NCI-H1436 (cell line): ENCODE measurements around the gene BCAN.
A peak's percentile ranks its signal among the peaks of the same experiment; 100 is the strongest.

Source experiments
- DNase-seq: peaks from one replicate; lab custom pipeline; 2025; lab: John Stamatoyannopoulos, UW

Gene BCAN

DNA sequence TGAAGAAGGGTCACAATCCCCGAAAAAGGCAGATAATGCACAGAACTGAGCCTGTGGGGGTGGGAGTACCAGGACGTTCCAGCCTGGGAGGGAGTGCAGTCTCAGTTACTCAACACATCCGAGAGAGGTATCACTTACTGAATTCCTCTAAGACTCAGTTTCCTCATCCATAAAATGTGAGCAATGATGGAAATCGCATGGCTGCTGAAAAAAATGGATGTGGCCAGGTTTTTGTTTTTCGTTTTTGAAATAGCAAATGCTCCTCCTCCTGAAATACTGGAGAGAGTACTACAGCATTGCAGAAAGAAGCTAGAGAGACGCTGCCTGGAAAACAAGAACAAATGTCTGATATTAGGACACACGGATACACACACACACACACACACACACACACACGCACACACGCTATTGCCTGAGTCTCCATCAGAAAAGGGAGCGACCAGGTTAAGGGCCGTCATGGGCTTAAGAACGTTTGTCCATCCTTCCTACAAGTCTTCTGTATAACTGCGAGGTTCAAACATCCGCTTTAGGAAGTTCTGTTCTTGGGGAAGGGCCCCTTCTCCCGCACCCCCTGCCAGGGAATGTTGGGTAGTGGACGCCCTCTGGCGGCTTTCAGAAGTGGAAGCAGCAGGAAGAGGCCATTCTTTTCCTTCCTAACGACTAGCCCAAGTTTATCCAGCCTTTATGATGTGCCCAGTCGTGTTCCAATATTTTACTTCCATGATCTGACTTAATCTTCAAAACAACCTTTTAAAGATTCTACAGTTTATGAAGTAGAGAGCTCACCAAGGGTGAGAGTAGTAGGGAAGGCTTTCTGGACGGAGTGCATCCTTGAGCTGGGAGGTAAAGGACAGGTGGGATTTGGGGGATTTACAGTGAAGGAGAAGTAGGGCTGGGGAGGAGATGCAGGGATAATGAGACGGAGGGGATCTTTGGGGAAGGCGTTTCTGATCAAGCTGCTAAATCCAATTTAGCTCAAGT lies 36.0 kb downstream of the BCAN start:
- peak; percentile 44 for DNase-seq

DNA sequence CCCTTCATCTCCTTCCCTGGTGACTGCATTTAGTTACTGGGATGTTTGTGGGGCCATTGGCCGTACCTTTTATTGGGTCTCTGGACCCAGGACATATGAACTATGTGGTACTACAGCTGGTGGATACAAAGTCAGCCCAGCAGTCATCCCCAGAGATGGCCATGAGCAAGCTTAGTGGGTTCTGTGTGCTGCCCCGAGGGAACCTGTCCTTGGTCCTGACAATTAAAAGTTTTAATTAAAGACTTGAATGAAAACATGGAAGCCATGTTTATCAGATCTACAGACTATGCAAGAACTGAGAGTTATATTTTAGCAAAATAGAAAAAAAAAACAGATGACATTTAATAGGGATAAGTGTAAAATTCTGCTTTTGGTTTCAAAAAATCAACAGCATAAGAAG lies 38.1 kb downstream of the BCAN start:
- DNase-seq: no peak

DNA sequence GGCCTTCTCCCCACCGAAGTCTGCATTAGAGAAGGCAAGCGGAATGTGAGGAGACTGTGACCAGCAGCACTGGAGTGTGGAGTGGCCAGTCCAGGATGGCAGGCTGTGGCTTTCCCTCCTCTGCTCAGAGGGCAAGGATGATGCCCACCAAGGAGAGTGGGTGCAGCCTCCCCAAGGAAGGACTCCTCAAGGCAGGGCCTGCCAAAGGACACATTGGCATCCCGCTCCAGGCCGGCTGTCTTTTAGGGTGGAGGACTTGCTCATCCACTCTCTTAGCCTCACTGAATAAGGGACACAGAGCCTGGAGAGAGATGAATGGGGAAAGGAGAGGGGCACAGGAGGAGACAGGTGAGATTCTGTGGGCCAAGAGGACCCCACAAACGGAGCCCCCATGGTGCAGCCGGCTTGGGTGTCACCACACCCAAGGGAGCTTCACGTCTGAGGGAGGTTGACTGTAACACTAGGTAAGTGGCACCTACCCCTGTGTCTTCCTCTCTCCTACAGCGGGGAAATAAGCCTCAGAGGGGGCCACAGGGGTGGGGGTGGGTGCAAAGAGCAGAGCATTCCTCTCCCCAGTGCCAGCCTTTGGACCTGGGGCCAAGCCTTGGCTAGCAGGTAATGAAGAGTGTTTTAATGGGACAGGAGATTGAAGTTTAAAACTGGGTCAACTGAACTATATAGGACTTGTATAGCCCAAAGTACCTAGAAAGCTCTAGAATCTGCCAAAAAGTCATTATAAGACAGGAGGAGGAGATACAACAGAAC lies 39.5 kb downstream of the BCAN start:
- no peak for DNase-seq

DNA sequence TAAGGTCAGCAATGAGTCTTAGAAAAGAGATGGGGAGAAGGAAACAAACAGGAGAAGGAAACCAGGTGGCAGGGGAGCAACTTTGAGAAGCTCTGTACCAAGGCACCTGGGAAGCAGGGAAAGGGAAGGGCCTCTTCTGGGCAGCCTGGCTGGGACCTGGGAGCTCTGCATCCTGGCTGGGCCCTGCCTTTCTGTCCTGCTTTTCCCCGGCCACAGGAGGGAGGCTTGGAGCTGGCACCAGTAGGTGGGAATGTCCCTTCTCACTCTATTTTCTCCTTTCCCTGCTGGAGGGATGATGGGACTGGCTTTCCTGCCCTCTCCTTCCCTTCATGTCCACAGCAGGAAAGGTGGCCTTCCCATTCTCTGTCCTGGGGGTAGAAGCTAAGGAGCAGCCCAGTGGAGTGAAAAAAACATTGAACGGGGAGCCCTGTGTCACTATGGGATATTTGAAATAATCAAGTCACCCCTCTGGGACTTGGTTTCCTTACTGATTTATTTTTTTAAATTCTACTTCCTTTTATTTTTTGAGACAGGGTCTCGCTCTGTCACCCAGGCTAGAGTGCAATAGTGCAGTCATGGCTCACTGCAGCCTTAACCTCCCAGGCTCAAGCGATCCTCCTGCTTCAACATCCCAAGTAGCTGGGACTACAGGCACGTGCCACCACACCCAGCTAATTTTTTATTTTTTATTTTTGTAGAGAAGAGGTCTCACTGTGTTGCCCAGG lies 40.4 kb downstream of the BCAN start:
- DNase-seq: no peak

DNA sequence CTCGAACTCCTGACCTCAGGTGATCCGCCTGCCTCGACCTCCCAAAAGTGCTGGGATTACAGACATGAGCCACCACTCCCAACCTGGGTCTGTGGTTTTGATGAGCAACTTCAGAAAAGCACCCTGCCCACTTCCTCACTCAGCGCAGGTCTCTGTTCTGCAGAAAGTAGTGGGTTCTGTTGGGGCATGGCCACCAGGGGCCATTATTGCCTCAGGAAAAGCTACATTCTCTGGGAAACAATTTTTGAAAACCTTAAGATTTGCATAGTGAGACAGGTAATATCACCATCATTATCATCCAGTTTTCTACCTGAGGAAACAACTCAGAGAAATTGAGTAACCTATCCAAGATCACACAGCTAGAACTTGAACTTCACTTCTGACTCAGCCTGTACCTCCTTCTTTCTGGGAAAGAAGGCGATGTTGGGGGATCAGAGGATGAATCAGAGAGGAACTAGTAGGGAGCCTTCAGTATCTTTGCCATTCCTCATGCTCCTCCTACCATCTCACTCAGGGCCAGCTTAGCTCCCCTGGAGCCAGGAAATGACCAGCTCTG lies 42.4 kb downstream of the BCAN start:
- DNase-seq: no peak

DNA sequence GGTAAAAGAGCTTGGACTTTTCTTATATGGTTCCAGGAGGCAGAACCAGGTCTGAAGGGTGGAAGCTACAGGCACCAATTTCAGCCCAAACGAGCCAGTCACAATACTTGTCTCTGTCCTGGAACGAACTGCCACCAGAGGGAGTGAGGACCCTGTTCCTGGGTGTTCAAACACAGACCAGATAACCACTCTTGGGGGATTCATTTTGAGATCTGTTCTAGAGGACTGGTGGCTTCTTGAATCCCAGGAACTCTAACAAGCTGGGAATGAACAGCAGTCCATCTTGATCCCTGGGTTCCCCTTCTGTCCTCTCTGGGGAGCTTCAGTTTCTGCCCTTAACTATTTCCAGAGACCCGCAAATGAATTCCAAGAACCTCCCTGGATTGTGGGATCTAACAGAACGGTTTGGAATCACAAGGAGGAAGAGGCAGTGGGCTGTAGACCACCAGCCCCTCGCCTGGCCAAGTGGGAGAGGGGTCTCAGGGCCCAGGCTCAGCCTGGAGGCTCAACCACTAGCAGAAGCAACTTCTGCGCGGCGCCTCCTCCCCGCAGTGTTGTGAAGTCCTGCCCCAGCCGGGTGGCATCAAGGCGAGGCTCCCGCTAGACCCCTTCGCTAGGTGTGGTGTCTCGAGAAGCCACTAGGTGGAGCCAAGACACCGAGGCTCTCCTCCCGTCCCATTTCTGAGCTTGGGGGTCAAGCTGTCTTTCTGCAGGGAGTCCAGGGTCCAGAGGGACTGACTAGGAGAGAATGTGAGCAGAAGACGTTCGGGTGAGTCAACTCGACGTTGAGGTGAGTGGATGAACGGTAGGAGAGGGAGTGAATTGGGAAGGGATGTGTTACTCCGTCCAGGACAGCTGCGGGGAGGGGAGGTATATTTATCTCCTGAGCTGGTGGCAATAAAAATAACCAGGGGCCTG lies 47.4 kb downstream of the BCAN start:
- DNase-seq: peak; percentile 79

DNA sequence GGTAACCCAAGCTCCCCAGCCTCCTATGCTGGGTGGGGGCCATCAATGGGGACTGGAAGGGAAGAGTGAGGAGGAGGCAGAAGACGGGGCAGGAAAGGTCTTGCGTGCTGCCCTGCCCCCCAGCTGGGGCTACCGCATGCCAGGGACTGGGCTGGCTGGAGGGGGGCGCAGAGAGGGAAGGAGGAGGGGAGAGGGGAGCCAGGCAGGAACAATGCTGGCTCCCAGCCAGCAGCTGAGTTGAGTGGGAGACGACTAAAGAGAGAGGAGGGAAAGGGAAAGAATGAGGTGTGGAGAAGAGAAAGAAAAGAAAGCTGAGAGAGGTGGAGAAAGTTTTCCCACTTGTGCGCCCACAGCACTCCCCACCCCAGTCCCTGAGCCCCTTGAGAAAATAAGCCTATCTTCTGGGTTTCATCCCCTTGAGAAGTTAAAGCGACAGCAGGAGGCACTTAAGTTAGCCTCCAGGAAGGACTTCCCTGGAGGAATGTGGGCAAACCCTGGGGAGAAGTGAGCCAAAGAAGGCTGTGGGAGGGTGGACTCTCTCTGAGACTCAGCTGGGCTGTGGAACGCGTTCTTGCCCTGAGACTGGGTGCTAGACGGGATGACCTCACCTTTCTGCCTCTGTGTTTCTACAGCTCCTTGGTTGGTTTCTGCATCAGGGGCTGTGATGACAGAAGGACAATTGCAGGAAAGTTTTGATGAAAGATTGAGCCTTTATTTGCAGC lies 48.2 kb downstream of the BCAN start:
- peak; percentile 15 for DNase-seq

DNA sequence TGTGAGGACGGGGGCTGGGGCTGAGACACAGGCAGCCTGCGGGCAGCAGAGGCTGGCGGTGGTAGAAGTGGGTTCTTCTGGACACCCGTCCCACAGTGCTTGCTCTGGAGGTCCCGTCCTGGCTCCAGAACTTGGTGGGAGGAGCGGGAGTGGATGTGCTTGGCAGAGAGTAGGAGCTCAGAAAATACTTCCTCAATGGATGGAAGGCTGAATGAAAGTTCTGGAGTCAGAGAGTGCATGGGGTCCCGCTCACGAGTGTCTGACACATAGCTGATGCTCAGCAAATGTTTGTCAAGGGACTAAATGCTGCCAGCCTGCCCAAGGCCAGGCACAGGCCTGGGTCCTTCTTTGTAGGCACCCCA lies 48.7 kb downstream of the BCAN start:
- no peak for DNase-seq

DNA sequence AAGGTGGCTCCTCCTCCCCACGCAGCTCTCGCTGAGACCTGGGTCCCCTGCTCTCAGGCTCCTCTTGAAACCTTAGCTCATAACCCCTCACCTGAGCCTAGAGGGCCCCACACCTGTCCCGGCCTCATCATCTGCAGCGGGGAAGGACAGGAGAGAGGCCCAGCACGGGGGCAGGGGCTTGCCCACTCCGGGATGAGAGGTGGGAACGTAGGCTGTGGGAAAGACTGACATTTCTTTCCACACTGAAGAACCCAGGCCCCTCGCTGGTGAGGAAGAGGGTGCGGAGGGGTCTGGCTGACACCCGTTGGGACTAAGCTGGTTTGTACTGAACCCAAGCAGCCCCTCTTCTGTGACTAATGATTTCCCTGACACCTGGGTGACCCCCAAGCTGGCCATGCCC lies 49.3 kb downstream of the BCAN start:
- no peak for DNase-seq

DNA sequence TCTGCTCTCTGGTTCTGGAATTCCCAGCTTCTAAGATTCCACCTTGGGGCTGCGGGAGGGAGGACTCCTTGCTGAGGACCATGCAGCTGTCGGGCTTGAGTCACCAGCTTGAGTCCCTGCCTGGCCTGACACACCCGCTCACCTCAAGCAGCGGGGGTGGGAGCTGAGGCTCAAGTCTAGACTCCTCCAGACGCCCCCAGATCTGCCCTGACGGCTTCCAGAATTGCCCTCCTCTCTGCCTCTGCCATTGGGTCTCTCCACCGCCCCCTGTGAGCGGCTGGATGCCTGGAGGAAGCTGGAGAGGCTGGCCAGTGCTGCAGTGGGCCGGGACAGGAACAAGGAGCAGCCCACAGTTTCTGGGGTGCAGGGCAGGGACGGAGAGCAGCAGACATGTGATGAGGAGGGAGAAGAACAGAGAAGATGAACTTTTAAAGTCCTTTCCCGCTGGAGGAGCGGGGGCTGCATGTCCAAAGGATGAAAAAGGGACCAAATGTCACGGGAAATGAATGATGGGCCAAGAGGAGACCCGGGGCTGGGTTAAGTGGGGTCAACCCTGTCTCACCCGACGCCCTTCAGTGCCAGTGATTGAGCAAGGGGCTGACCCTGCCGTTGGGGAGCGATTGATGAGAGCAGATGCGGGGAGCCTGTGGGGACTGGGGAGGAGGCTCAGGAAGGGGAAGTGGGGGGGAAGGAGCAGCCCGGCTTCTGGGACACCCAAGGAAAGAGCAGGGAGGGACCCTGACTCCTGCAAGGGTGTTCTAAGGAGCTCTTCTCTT lies 49.9 kb downstream of the BCAN start:
- no peak for DNase-seq

DNA sequence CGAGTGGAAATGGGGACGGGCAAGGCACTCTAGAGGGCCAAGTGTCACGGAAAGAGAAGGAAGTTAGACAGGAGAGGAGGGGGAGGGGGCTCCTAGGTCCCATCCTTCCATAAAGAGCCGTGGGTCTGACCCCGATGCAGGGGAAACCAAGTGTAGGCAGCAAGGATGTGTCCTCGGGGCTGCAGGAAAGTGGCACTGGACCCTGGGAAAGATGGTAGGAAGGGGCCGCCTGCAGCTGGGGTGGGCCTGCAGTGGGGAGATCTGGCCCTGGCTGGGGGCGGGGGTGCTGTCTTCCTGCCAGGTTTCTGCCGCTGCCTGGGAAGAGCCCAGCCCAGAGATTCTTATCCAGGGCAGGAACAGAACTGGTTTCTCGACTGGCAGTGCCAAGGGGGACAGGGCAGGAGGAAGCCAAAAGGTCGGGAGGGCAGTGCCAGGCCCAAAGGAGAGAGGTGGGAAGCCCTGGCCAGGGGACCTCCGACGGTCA lies 50.6 kb downstream of the BCAN start:
- no peak for DNase-seq

DNA sequence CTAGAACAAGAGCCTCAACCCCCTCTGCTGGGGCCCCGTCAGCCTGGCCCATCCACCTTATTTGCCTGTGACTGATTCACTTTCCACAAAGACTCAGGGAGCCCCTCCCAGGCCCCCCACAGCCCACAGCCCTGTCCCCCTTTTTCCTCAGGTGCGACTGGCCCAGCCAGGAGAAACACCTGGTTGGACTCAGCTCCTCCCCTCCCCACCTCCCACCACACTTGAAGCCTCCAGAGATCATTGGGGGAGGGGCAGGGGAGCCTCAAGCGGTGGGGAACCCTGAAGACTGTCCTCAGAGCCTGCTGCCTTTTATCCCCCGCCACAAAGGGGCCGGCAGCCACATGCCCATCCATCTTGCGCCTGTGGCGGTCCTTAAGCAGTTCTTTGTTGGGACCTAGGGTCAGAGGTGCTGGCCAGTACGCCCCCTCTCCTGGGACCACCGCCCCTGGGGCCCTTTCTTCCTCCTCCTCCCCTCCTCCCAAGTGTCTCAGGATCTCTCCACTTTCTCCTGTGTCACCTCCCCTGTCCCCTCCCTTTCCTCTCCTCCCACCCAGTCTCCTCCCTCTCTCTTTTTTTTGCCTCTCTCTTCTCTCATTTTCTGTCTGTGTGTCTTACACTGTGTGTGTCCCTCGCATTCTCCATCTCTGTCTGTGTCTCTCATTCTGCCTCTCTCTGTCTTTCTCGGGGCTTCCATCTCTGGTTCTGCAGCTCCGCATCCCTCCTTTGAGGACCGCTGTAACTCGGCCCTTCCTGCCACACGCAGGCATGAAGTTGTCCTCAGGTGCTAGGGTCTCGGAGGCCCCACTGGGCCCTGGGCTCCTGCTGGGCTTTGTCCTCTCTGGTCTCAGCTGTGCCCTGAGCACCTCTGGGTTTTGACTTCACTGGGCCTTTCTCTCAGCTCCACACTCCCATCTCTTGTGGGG lies 51.3 kb downstream of the BCAN start:
- DNase-seq: peak; percentile 92

DNA sequence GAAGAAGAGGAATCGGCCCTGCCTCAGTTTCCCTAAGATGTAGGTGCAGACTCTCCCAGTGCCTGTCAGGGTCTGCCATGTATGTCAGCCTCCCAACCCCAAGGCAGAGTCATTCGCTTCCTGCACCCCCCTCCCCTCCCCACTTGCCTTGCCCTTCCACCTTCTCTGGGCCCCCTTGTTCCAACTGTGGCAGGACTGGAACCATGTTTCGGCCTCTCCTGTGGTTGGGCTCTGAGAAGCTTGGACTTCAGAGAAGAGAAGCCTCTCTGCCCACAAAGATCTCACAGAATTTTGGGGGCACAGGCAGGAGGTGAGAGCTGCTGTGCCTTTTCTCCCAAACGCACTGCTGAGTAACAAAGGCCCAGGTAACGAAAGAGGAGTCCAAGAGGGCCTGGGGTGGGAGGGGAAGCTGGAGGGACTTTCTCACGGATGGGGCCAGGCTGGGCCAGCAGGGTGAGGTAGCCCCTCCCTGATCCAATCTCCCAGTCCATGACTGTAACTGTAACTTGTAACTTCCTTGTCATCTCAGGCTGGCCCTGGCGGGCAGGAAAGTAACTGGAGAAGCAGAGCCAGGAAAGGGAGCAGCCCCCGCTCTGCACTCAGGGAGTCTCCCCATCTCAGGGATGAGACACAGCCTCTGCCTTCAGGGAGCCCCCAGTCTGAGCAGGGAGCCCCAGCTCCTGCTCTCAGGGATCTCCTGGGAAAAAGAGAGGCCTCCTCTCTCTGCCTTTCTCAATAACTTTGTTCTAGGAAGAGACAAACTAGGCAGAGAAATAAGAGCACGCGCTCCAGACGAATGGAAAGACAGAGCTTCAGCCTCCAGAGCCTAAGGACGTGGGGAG lies 52.2 kb downstream of the BCAN start:
- DNase-seq: no peak

DNA sequence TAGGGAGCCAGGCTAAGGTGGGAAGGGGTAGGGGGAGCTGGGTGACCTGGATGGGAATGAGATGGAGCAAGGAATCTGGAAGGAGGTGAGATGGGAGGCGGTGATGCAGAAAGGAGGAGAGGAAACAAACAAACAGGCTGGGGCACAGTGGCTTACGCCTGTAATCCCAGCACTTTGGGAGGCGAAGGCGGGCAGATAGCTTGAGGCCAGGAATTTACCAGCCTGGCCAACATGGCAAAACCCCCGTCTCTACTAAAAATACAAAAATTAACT lies 52.7 kb downstream of the BCAN start:
- no peak for DNase-seq

DNA sequence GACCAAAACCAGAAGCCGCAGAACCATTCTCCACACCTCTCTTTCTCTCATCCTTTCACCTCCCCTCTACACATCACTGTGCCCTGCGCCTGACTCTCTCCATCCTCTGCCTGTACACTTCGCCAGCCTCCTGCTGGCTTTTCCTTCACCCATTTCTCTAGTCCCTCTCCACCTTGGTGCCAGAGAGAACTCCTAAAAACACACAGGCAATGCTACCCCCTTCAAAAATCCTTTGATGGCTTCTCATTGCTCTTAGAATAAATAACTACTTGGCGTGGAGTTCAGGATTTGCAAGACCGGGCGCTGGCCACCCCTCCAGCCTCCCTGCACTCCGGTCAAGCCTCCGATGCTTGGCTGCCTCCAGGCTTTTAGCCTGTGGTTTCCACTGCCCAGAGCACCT lies 54.8 kb downstream of the BCAN start:
- DNase-seq: no peak

DNA sequence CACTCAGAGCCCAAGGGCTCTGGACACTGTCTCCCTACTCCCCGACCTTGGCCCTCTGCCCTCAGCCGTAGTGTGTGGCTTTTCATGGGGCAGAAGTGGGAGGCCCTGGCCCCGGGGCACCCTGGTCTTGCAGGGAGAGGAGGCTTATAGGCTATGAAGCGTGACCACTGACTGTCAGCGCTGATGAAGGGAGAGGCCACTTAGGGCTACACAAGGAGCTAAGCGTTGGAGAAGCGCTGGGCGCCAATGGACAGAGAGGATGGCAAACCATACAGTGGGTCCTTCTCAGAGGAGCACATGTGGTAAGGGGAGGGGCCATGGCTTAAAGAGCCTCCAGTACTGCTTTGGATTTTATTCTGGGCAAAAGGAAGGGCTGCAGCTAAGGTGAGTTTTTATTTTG lies 55.6 kb downstream of the BCAN start:
- no peak for DNase-seq

DNA sequence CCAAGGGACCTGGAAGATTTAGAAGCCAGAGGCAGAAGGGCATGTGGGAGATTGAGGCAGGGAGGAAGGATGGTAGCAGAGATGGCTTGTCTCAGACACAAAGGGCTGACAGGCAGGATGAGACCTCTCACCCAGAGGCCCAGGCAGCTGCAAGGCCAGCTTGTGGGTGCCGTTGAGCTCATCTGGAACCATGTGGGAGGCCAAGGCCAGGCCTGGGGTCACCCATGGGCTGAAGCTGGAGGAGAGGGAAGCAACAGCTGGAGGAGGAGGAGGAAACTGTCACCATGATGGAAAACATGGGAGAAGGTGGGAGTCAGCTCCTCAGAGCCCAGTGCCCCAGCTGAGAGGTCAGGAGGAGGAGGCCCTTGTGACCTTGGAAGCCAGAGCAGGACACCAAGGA lies 57.1 kb downstream of the BCAN start:
- no peak for DNase-seq
